SK-N-SH treated with all-trans-retinoic acid at 6 μM for 48 hours (cell line): ENCODE measurements around the gene ADGRV1.
"Not testable (repeated sequence)": the region's sequence is repeated elsewhere in the genome, so short reads cannot be mapped to it uniquely, and the experiment has no call there.

Experiments
- CSDC2 ChIP-seq: fragments of 250-450 bp; sonication (Bioruptor Pico); IDR thresholded peaks from 2 replicates; pipeline ENCODE4 v1.5.0; 2020; ENCODE audit warnings: mild to moderate bottlenecking, moderate library complexity
- GLIS3 ChIP-seq: fragments of 250-450 bp; sonication (Bioruptor Pico); IDR thresholded peaks from 2 replicates; pipeline ENCODE4 v1.5.0; 2020; ENCODE audit warnings: mild to moderate bottlenecking, moderate library complexity
- PATZ1 ChIP-seq: fragments of 250-450 bp; sonication (Bioruptor Pico); IDR thresholded peaks from 2 replicates; pipeline ENCODE4 v1.8.0; 2020; ENCODE audit warnings: mild to moderate bottlenecking, moderate library complexity, borderline replicate concordance
- RARB ChIP-seq: fragments of 250-450 bp; sonication (Bioruptor Pico); IDR thresholded peaks from 2 replicates; pipeline ENCODE4 v1.8.0; 2021; ENCODE audit warnings: mild to moderate bottlenecking, moderate library complexity
- SNAI2 ChIP-seq: fragments of 250-450 bp; sonication (Bioruptor Pico); IDR thresholded peaks from 2 replicates; pipeline ENCODE4 v1.5.0; 2020; ENCODE audit warnings: mild to moderate bottlenecking, moderate library complexity
- TOX ChIP-seq: fragments of 250-450 bp; sonication (Bioruptor Pico); IDR thresholded peaks from 2 replicates; pipeline ENCODE4 v1.8.0; 2021; ENCODE audit warnings: mild to moderate bottlenecking, moderate library complexity, borderline replicate concordance
- ZFP3 ChIP-seq: fragments of 250-450 bp; sonication (Bioruptor Pico); IDR thresholded peaks from 2 replicates; pipeline ENCODE4 v1.5.0; 2020; ENCODE audit warnings: mild to moderate bottlenecking, moderate library complexity

- not testable (repeated sequence) for TF ChIP-seq PATZ1 (CRISPR knock-in tag); TOX (CRISPR knock-in tag); SNAI2 (CRISPR knock-in tag); CSDC2 (CRISPR knock-in tag); GLIS3; RARB (CRISPR knock-in tag); ZFP3 (CRISPR knock-in tag)
Measured at GRCh38 chr5:90929013-90929839, 370.6 kb downstream of the ADGRV1 start.
